HEK293 (cell line): ENCODE data around the gene SMYD1.

Experiments
- CTCF ChIA-PET: fragments of 350-600 bp; formaldehyde crosslinking; extraction: SDS; loops from one replicate; lab custom pipeline; 2021; ENCODE audit warnings: antibody characterized with exemption; lab: Yijun Ruan, JAX
- POLR2A ChIA-PET: fragments of 300-600 bp; formaldehyde crosslinking; extraction: SDS; loops from one replicate; lab custom pipeline; 2020; ENCODE audit warnings: antibody characterized with exemption, inconsistent platforms; lab: Yijun Ruan, JAX
- H3K27ac ChIP-seq: fragments of 200-500 bp; sonication (Bioruptor generic); 2 replicates; pipeline ENCODE4 v1.5.1; 2014; ENCODE audit warnings: low read depth, low read length, control low read depth, inconsistent platforms; ENCODE audit errors: extremely low read depth
- H3K36me3 ChIP-seq, 2 experiments: fragments of 200-500 bp in 1 of 2; sonication (Bioruptor generic) in 1 of 2; 1 replicate in 1 of 2; 2 replicates in 1 of 2; pipeline ENCODE4 v1.5.1; 2014 to 2017; ENCODE audit warnings: inconsistent platforms in 2 of 2, low read length in 2 of 2; ENCODE audit not compliant: control insufficient read depth in 2 of 2, insufficient read depth in 1 of 2
- H3K4me1 ChIP-seq: fragments of 200-500 bp; sonication (Bioruptor generic); 2 replicates; pipeline ENCODE4 v1.5.1; 2014; ENCODE audit warnings: mild to moderate bottlenecking, low read length, inconsistent platforms; ENCODE audit not compliant: control insufficient read depth, insufficient read depth
- H3K4me3 ChIP-seq: 2 replicates; pipeline ENCODE4 v1.5.1; 2011; ENCODE audit warnings: low read depth, mild to moderate bottlenecking, control low read depth, low read length, moderate library complexity
- H3K9me3 ChIP-seq: fragments of 200-500 bp; sonication (Bioruptor generic); 2 replicates; pipeline ENCODE4 v1.5.1; 2014; ENCODE audit warnings: low read depth, low read length, inconsistent platforms; ENCODE audit not compliant: control insufficient read depth, insufficient read depth
- HOXC10 ChIP-seq: sonication (generic); formaldehyde crosslinking; IDR thresholded peaks from 2 replicates; pipeline ENCODE4 v1.8.1; 2023; ENCODE audit warnings: mild to moderate bottlenecking, missing genetic modification reagents
- SALL2 ChIP-seq: fragments of 450-650 bp; formaldehyde crosslinking; IDR thresholded peaks from 2 replicates; pipeline ENCODE4 v1.5.0; 2017; ENCODE audit warnings: missing biosample characterization, mild to moderate bottlenecking, missing genetic modification characterization, borderline replicate concordance
- SP3 ChIP-seq: fragments of 450-650 bp; formaldehyde crosslinking; IDR thresholded peaks from 2 replicates; pipeline ENCODE4 v1.5.1; 2016; ENCODE audit warnings: missing biosample characterization, missing genetic modification characterization
- ZNF138 ChIP-seq: fragments of 450-650 bp; formaldehyde crosslinking; IDR thresholded peaks from 2 replicates; pipeline ENCODE4 v1.5.1; 2016; ENCODE audit warnings: missing biosample characterization, missing genetic modification characterization, borderline replicate concordance
- ZNF211 ChIP-seq: fragments of 450-650 bp; formaldehyde crosslinking; IDR thresholded peaks from 2 replicates; pipeline ENCODE4 v1.5.1; 2016; ENCODE audit warnings: low read depth, missing biosample characterization, missing genetic modification characterization
- ZNF214 ChIP-seq: fragments of 450-650 bp; formaldehyde crosslinking; IDR thresholded peaks from 2 replicates; pipeline ENCODE4 v1.5.1; 2017; ENCODE audit warnings: missing biosample characterization, mild to moderate bottlenecking, missing genetic modification characterization, borderline replicate concordance
- ZNF221 ChIP-seq: fragments of 450-650 bp; formaldehyde crosslinking; IDR thresholded peaks from 2 replicates; pipeline ENCODE4 v1.5.1; 2017; ENCODE audit warnings: missing biosample characterization, missing genetic modification characterization, borderline replicate concordance
- ZNF549 ChIP-seq: fragments of 450-650 bp; IDR thresholded peaks from 2 replicates; pipeline ENCODE4 v1.5.1; 2018; ENCODE audit warnings: missing biosample characterization, missing genetic modification characterization, mild to moderate bottlenecking, inconsistent platforms, moderate library complexity
- ZNF560 ChIP-seq: fragments of 450-650 bp; formaldehyde crosslinking; IDR thresholded peaks from 2 replicates; pipeline ENCODE4 v1.5.1; 2017; ENCODE audit warnings: missing biosample characterization, missing genetic modification characterization, borderline replicate concordance
- ZNF571 ChIP-seq: fragments of 450-650 bp; formaldehyde crosslinking; IDR thresholded peaks from 2 replicates; pipeline ENCODE4 v1.5.0; 2017; ENCODE audit warnings: missing biosample characterization, missing genetic modification characterization
- ZNF610 ChIP-seq: fragments of 450-650 bp; formaldehyde crosslinking; IDR thresholded peaks from 2 replicates; pipeline ENCODE4 v1.5.1; 2016; ENCODE audit warnings: missing biosample characterization, missing genetic modification characterization, borderline replicate concordance
- ZNF768 ChIP-seq: fragments of 450-650 bp; formaldehyde crosslinking; IDR thresholded peaks from 2 replicates; pipeline ENCODE4 v1.5.1; 2018; ENCODE audit warnings: missing biosample characterization, mild to moderate bottlenecking, missing genetic modification characterization
- ZNF843 ChIP-seq: fragments of 450-650 bp; formaldehyde crosslinking; IDR thresholded peaks from 2 replicates; pipeline ENCODE4 v1.5.1; 2016; ENCODE audit warnings: missing biosample characterization, missing genetic modification characterization
- ZSCAN30 ChIP-seq: fragments of 450-650 bp; IDR thresholded peaks from 2 replicates; pipeline ENCODE4 v1.5.1; 2018; ENCODE audit warnings: missing biosample characterization, mild to moderate bottlenecking, missing genetic modification characterization, moderate library complexity
- TF ChIP-seq, protein P1 (sequence below): fragments of 450-650 bp; formaldehyde crosslinking; IDR thresholded peaks from 2 replicates; pipeline ENCODE4 v1.5.1; 2016; ENCODE audit warnings: missing biosample characterization, missing genetic modification characterization
- TF ChIP-seq, protein P2 (sequence below): fragments of 450-650 bp; formaldehyde crosslinking; IDR thresholded peaks from 2 replicates; pipeline ENCODE4 v1.5.1; 2016; ENCODE audit warnings: missing biosample characterization, missing genetic modification characterization, low read depth
- TF ChIP-seq, protein P3 (sequence below): fragments of 450-650 bp; formaldehyde crosslinking; IDR thresholded peaks from 2 replicates; pipeline ENCODE4 v1.5.1; 2016; ENCODE audit warnings: missing biosample characterization, missing genetic modification characterization
- TF ChIP-seq, protein P4 (sequence below): fragments of 450-650 bp; formaldehyde crosslinking; IDR thresholded peaks from 2 replicates; pipeline ENCODE4 v1.5.1; 2016; ENCODE audit warnings: missing biosample characterization, missing genetic modification characterization, borderline replicate concordance

The SMYD1 gene

DNA sequence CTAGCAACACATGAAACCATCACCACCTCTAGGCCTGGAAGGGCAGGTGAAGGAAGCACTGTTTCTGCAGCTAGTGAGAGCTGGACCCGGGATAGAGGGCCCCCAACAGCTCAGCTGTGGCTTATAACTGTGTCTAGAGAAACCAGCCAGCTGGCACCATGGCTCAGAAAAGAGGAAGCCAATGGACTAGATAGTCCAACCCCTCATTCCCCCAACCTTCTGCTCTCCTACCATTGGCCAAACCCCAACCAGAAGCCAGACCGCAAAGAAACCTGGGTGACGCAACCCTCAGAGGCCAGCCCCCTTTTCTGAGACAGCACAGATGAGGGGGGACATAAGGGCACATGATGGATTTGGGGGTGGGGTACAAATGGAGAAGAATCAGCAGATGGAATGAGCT is 24.3 kb downstream of the SMYD1 start:
- H3K9me3 ChIP-seq, result no peaks in the 10 kb centered on the region
- H3K36me3 ChIP-seq, result no peaks in the 10 kb centered on the region
- H3K27ac ChIP-seq, result no peak overlapping the region
- ChIA-PET POLR2A (no interaction called here), CTCF (interaction anchor here (0.9 to 2.1 kb wide), 2 partner anchors 31 to 100 kb away, joined by 3 to 11 read pairs; no protein-coding TSS in a partner anchor)
- no peak for TF ChIP-seq ZNF571 (tag by site-specific recombination)
- TF ChIP-seq ZNF610, result no peak
- TF ChIP-seq SP3 (tag by site-specific recombination), result no peak
- no peak for TF ChIP-seq ZNF549 (tag by site-specific recombination)
- no peaks in the 10 kb centered on the region for H3K4me1 ChIP-seq
- H3K4me3 ChIP-seq, result no peak overlapping the region

DNA sequence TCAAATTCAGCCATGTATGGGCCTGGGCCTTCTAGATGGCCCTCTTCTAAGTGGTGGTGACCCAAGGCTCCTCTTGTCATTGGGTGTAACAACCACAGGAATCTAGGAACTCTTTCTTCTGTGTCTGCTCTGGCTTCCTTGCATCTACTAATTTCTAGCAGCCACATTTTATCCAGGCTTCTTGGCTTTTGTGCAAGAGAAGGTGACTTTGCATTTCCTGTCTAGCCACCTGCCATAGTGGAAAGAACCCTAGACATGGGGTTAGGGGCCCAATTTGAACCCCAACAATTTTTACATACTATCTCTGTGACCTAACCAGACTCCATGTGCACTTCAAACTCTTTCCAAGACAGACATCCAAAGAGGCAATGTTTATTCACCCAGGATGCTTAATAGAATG is 25.1 kb downstream of the SMYD1 start:
- CTCF ChIA-PET, result interaction anchor here (2.1 kb wide), 1 partner anchor 32 kb away, joined by 11 read pairs; no protein-coding TSS in a partner anchor
- Histone ChIP-seq H3K27ac (no peak overlapping the region), H3K9me3 (no peaks in the 10 kb centered on the region), H3K4me1 (no peaks in the 10 kb centered on the region), H3K36me3 (no peaks in the 10 kb centered on the region), H3K4me3 (no peak overlapping the region)
- POLR2A ChIA-PET, result no interaction called here
- TF ChIP-seq, protein P1, sequence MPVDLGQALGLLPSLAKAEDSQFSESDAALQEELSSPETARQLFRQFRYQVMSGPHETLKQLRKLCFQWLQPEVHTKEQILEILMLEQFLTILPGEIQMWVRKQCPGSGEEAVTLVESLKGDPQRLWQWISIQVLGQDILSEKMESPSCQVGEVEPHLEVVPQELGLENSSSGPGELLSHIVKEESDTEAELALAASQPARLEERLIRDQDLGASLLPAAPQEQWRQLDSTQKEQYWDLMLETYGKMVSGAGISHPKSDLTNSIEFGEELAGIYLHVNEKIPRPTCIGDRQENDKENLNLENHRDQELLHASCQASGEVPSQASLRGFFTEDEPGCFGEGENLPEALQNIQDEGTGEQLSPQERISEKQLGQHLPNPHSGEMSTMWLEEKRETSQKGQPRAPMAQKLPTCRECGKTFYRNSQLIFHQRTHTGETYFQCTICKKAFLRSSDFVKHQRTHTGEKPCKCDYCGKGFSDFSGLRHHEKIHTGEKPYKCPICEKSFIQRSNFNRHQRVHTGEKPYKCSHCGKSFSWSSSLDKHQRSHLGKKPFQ, result no peak
- no peak for TF ChIP-seq ZNF843 (tag by site-specific recombination)
- no peak for TF ChIP-seq HOXC10 (CRISPR knock-in tag)
- TF ChIP-seq, protein P2, sequence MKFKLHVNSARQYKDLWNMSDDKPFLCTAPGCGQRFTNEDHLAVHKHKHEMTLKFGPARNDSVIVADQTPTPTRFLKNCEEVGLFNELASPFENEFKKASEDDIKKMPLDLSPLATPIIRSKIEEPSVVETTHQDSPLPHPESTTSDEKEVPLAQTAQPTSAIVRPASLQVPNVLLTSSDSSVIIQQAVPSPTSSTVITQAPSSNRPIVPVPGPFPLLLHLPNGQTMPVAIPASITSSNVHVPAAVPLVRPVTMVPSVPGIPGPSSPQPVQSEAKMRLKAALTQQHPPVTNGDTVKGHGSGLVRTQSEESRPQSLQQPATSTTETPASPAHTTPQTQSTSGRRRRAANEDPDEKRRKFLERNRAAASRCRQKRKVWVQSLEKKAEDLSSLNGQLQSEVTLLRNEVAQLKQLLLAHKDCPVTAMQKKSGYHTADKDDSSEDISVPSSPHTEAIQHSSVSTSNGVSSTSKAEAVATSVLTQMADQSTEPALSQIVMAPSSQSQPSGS (tag by site-specific recombination), result no peak
- no peak for TF ChIP-seq ZNF214
- TF ChIP-seq, protein P3, sequence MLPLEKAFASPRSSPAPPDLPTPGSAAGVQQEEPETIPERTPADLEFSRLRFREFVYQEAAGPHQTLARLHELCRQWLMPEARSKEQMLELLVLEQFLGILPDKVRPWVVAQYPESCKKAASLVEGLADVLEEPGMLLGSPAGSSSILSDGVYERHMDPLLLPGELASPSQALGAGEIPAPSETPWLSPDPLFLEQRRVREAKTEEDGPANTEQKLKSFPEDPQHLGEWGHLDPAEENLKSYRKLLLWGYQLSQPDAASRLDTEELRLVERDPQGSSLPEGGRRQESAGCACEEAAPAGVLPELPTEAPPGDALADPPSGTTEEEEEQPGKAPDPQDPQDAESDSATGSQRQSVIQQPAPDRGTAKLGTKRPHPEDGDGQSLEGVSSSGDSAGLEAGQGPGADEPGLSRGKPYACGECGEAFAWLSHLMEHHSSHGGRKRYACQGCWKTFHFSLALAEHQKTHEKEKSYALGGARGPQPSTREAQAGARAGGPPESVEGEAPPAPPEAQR (tag by site-specific recombination), result no peak
- TF ChIP-seq ZNF768, result no peak
- no peak for TF ChIP-seq ZNF138 (tag by site-specific recombination)
- TF ChIP-seq SALL2 (tag by site-specific recombination), result no peak
- no peak for TF ChIP-seq ZSCAN30 (tag by site-specific recombination)
- no peak for TF ChIP-seq ZNF221 (tag by site-specific recombination)
- no peak for TF ChIP-seq ZNF560
- TF ChIP-seq, protein P4, sequence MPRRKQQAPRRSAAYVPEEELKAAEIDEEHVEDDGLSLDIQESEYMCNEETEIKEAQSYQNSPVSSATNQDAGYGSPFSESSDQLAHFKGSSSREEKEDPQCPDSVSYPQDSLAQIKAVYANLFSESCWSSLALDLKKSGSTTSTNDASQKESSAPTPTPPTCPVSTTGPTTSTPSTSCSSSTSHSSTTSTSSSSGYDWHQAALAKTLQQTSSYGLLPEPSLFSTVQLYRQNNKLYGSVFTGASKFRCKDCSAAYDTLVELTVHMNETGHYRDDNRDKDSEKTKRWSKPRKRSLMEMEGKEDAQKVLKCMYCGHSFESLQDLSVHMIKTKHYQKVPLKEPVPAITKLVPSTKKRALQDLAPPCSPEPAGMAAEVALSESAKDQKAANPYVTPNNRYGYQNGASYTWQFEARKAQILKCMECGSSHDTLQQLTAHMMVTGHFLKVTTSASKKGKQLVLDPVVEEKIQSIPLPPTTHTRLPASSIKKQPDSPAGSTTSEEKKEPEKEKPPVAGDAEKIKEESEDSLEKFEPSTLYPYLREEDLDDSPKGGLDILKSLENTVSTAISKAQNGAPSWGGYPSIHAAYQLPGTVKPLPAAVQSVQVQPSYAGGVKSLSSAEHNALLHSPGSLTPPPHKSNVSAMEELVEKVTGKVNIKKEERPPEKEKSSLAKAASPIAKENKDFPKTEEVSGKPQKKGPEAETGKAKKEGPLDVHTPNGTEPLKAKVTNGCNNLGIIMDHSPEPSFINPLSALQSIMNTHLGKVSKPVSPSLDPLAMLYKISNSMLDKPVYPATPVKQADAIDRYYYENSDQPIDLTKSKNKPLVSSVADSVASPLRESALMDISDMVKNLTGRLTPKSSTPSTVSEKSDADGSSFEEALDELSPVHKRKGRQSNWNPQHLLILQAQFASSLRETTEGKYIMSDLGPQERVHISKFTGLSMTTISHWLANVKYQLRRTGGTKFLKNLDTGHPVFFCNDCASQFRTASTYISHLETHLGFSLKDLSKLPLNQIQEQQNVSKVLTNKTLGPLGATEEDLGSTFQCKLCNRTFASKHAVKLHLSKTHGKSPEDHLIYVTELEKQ (tag by site-specific recombination), result no peak
- TF ChIP-seq ZNF211 (tag by site-specific recombination), result no peak
